OCI-LY1 (cell line): ENCODE measurements around the gene MYD88.

ENCODE experiments used
- H2AFZ ChIP-seq: fragments of 200-600 bp; sonication (generic), shearing (Covaris generic); 2 replicates; pipeline ENCODE4 v1.6.0; 2014; ENCODE audit warnings: antibody characterized with exemption, mild to moderate bottlenecking, low read length
- H3F3A ChIP-seq: fragments of 200-600 bp; sonication (generic), shearing (Covaris generic); 2 replicates; pipeline ENCODE4 v1.6.0; 2014; ENCODE audit warnings: mild to moderate bottlenecking, antibody characterized with exemption, low read length, moderate library complexity; ENCODE audit not compliant: insufficient read depth
- H3K27ac ChIP-seq: fragments of 200-600 bp; sonication (generic); 2 replicates; pipeline ENCODE4 v1.5.1; 2014; ENCODE audit warnings: low read length, mixed run types, mild to moderate bottlenecking, low read depth; ENCODE audit not compliant: poor library complexity, severe bottlenecking
- H3K27me3 ChIP-seq: fragments of 200-600 bp; sonication (generic); 2 replicates; pipeline ENCODE4 v1.6.0; 2014; ENCODE audit warnings: antibody characterized with exemption, mild to moderate bottlenecking, low read length, moderate library complexity; ENCODE audit not compliant: insufficient read depth
- H3K36me3 ChIP-seq: fragments of 200-600 bp; sonication (generic); 2 replicates; pipeline ENCODE4 v1.6.1; 2014; ENCODE audit warnings: mild to moderate bottlenecking, antibody characterized with exemption, low read length, moderate library complexity, mixed read lengths; ENCODE audit not compliant: insufficient read depth
- H3K4me1 ChIP-seq: fragments of 200-600 bp; sonication (generic); 2 replicates; pipeline ENCODE4 v1.5.1; 2014; ENCODE audit warnings: mild to moderate bottlenecking, low read length, moderate library complexity; ENCODE audit not compliant: insufficient read depth, severe bottlenecking
- H3K4me2 ChIP-seq: fragments of 200-600 bp; sonication (generic), shearing (Covaris generic); 2 replicates; pipeline ENCODE4 v1.6.1; 2014; ENCODE audit warnings: low read length
- H3K4me3 ChIP-seq: fragments of 200-600 bp; sonication (generic); 2 replicates; pipeline ENCODE4 v1.5.1; 2014; ENCODE audit warnings: low read length, low read depth, mild to moderate bottlenecking, mixed read lengths; ENCODE audit not compliant: poor library complexity, severe bottlenecking
- H3K79me2 ChIP-seq: fragments of 200-600 bp; shearing (Covaris generic); 2 replicates; pipeline ENCODE4 v1.6.1; 2016; ENCODE audit warnings: mixed run types, low read length, mixed read lengths; ENCODE audit not compliant: insufficient read depth
- H3K9ac ChIP-seq: fragments of 200-600 bp; sonication (generic), shearing (Covaris generic); 2 replicates; pipeline ENCODE4 v1.6.1; 2014; ENCODE audit warnings: mild to moderate bottlenecking, low read length, mixed read lengths
- H3K9me2 ChIP-seq: fragments of 200-600 bp; sonication (generic), shearing (Covaris generic); 2 replicates; pipeline ENCODE4 v1.6.1; 2014; ENCODE audit warnings: low read depth, mild to moderate bottlenecking, low read length, mixed read lengths
- H3K9me3 ChIP-seq: fragments of 200-600 bp; shearing (Covaris generic); 2 replicates; pipeline ENCODE4 v1.6.1; 2014; ENCODE audit warnings: low read length, mixed read lengths
- H4K20me1 ChIP-seq: fragments of 200-600 bp; sonication (generic), shearing (Covaris generic); 2 replicates; pipeline ENCODE4 v1.6.0; 2016; ENCODE audit warnings: mild to moderate bottlenecking, low read length; ENCODE audit not compliant: insufficient read depth
- EZH2 ChIP-seq: fragments of 200-600 bp; sonication (generic), shearing (Covaris generic); IDR thresholded peaks from 2 replicates; pipeline ENCODE4 v1.8.0; 2017; ENCODE audit warnings: borderline replicate concordance, mixed run types, mild to moderate bottlenecking, antibody characterized with exemption, low read length, moderate library complexity, mixed read lengths
- TF ChIP-seq, protein P1 (sequence below): fragments of 200-600 bp; sonication (generic), shearing (Covaris generic); IDR thresholded peaks from 2 replicates; pipeline ENCODE4 v1.5.1; 2017; ENCODE audit warnings: mild to moderate bottlenecking, antibody characterized with exemption, low read length, moderate library complexity, mixed read lengths

Gene MYD88

GRCh38 chr3:38110314-38111050 is 28.0 kb upstream of the MYD88 start:
- H3K27me3 ChIP-seq = no peaks in the 10 kb centered on the region
- H4K20me1 ChIP-seq = no peaks in the 10 kb centered on the region
- H3K27ac ChIP-seq = no peak overlapping the region
- no peaks in the 10 kb centered on the region for H3K36me3 ChIP-seq
- no peak overlapping the region for H2AFZ ChIP-seq
- no peaks in the 10 kb centered on the region for H3K79me2 ChIP-seq
- no peaks in the 10 kb centered on the region for H3K9me3 ChIP-seq
- no peak overlapping the region for H3K9ac ChIP-seq
- no peak overlapping the region for H3K4me3 ChIP-seq
- no peaks in the 10 kb centered on the region for H3K4me1 ChIP-seq
- H3K9me2 ChIP-seq = no peaks in the 10 kb centered on the region
- H3K4me2 ChIP-seq = no peak overlapping the region
- H3F3A ChIP-seq = no peaks in the 10 kb centered on the region
- no peak for TF ChIP-seq EZH2
- TF ChIP-seq, protein P1, sequence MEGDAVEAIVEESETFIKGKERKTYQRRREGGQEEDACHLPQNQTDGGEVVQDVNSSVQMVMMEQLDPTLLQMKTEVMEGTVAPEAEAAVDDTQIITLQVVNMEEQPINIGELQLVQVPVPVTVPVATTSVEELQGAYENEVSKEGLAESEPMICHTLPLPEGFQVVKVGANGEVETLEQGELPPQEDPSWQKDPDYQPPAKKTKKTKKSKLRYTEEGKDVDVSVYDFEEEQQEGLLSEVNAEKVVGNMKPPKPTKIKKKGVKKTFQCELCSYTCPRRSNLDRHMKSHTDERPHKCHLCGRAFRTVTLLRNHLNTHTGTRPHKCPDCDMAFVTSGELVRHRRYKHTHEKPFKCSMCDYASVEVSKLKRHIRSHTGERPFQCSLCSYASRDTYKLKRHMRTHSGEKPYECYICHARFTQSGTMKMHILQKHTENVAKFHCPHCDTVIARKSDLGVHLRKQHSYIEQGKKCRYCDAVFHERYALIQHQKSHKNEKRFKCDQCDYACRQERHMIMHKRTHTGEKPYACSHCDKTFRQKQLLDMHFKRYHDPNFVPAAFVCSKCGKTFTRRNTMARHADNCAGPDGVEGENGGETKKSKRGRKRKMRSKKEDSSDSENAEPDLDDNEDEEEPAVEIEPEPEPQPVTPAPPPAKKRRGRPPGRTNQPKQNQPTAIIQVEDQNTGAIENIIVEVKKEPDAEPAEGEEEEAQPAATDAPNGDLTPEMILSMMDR = no peak

- H3K4me1 ChIP-seq = no peaks in the 10 kb centered on the region
- no peaks in the 10 kb centered on the region for H3K79me2 ChIP-seq
- H3K27me3 ChIP-seq = no peaks in the 10 kb centered on the region
- no peak overlapping the region for H3K9ac ChIP-seq
- H3K4me3 ChIP-seq = no peak overlapping the region
- H3F3A ChIP-seq = no peaks in the 10 kb centered on the region
- no peaks in the 10 kb centered on the region for H3K9me3 ChIP-seq
- H3K4me2 ChIP-seq = no peak overlapping the region
- H4K20me1 ChIP-seq = no peaks in the 10 kb centered on the region
- no peak overlapping the region for H3K27ac ChIP-seq
- H3K36me3 ChIP-seq = no peaks in the 10 kb centered on the region
- TF ChIP-seq EZH2 = no peak
- TF ChIP-seq, protein P1 = no peak
- H2AFZ ChIP-seq = no peak overlapping the region
- H3K9me2 ChIP-seq = no peaks in the 10 kb centered on the region
Measured at GRCh38 chr3:38111201-38111600, 27.3 kb upstream of the MYD88 start.

- Histone ChIP-seq H3K36me3 (no peaks in the 10 kb centered on the region), H3K9ac (no peak overlapping the region), H3K4me1 (no peaks in the 10 kb centered on the region), H3K27me3 (no peaks in the 10 kb centered on the region), H4K20me1 (no peaks in the 10 kb centered on the region), H3K79me2 (no peaks in the 10 kb centered on the region), H3K4me3 (no peak overlapping the region), H2AFZ (no peak overlapping the region), H3K9me2 (no peaks in the 10 kb centered on the region), H3K9me3 (no peaks in the 10 kb centered on the region), H3F3A (no peaks in the 10 kb centered on the region), H3K27ac (no peak overlapping the region), H3K4me2 (no peak overlapping the region)
- TF ChIP-seq, protein P1 = no peak
- no peak for TF ChIP-seq EZH2
Measured at GRCh38 chr3:38111696-38112377, 26.6 kb upstream of the MYD88 start.
